ENCODE measurements around the gene IGFBP3.

IGFBP3 gene

GRCh38 chr7:45872116-45873034 lies 48.7 kb downstream of the IGFBP3 start:
- DNase-seq (ENCODE audit: low spot score), result peak; percentile 58

GRCh38 chr7:45869426-45869825 lies 51.6 kb downstream of the IGFBP3 start:
- no peak for DNase-seq (ENCODE audit: low spot score)

GRCh38 chr7:45867471-45867870 lies 53.6 kb downstream of the IGFBP3 start:
- no peak for DNase-seq (ENCODE audit: low spot score)

GRCh38 chr7:45865594-45866410 lies 55.3 kb downstream of the IGFBP3 start:
- no peak for DNase-seq (ENCODE audit: low spot score)

GRCh38 chr7:45863715-45864114 lies 57.4 kb downstream of the IGFBP3 start:
- DNase-seq (ENCODE audit: low spot score), result no peak

Measured in HuH-7.5 (cell line).